ENCODE measurements around the gene RAB3B. TPM values are rescaled to one million over a fixed set of nuclear protein-coding genes. Genes with fewer than 3 reads are reported as not detected.
A peak's percentile ranks its signal among the peaks of the same experiment; 100 is the strongest.

RAB3B gene
- total and polyA plus RNA-seq, 9 of the 15 experiments (the other 6 are each of a cell fraction or from before 2014, with no cell fraction given): 0.07 to 0.47 (median 0.27) TPM

Small RNAs within 50 kb of the gene (small RNA-seq; reads per million reads assigned to genes)
- gene RN7SL290P (not detected), gene RNA5SP48 (1.2 reads per million, percentile 66 among the genes with 10 or more reads in this experiment)

Other genes with a start within 250 kb of the RAB3B start
- gene NRDC, start 112.0 kb downstream of the RAB3B start, total RNA-seq (2014; rRNA removed): 102 and 139 TPM in 2 replicates
- gene NRDC, start 112.0 kb downstream of the RAB3B start, total RNA-seq (2014; rRNA removed; fragmentation: Illumina TruSeq; extraction: Trizol): 201 and 216 TPM in 2 replicates
- gene NRDC, start 112.0 kb downstream of the RAB3B start, total RNA-seq (2015; rRNA removed; fragmentation: Illumina TruSeq; extraction: Trizol): 177 and 196 TPM in 2 replicates
- 255 and 270 TPM in 2 replicates for gene NRDC, start 112.0 kb downstream of the RAB3B start, total RNA-seq (2021)
- 371 and 375 TPM in 2 replicates for gene NRDC, start 112.0 kb downstream of the RAB3B start, polyA plus RNA-seq (2011; rRNA removed)
- 296 and 347 TPM in 2 replicates for gene NRDC, start 112.0 kb downstream of the RAB3B start, polyA plus RNA-seq (2014; fragmentation: Illumina TruSeq; extraction: Trizol)
- gene NRDC, start 112.0 kb downstream of the RAB3B start, polyA plus RNA-seq (2014; fragmentation: Nextera tagmentation; extraction: Ambion mirVana): 100 to 1,000 TPM; 135 to 149 TPM
- 222 and 261 TPM in 2 replicates for gene NRDC, start 112.0 kb downstream of the RAB3B start, polyA plus RNA-seq (2014; rRNA removed)
- 15.2 and 19.6 TPM in 2 replicates for gene KTI12, start 43.1 kb upstream of the RAB3B start, total RNA-seq (2014; rRNA removed)
- 11.3 and 11.7 TPM in 2 replicates for gene KTI12, start 43.1 kb upstream of the RAB3B start, total RNA-seq (2014; rRNA removed; fragmentation: Illumina TruSeq; extraction: Trizol)
- 10.7 and 10.9 TPM in 2 replicates for gene KTI12, start 43.1 kb upstream of the RAB3B start, total RNA-seq (2015; rRNA removed; fragmentation: Illumina TruSeq; extraction: Trizol)
- 22.8 and 25.9 TPM in 2 replicates for gene KTI12, start 43.1 kb upstream of the RAB3B start, total RNA-seq (2021)
- 12.0 and 12.7 TPM in 2 replicates for gene KTI12, start 43.1 kb upstream of the RAB3B start, polyA plus RNA-seq (2011; rRNA removed)
- gene KTI12, start 43.1 kb upstream of the RAB3B start, polyA plus RNA-seq (2014; fragmentation: Illumina TruSeq; extraction: Trizol): 10.9 and 11.6 TPM in 2 replicates
- 1 to 10 TPM; 3.1 to 4.8 TPM for gene KTI12, start 43.1 kb upstream of the RAB3B start, polyA plus RNA-seq (2014; fragmentation: Nextera tagmentation; extraction: Ambion mirVana)
- 21.1 and 23.6 TPM in 2 replicates for gene KTI12, start 43.1 kb upstream of the RAB3B start, polyA plus RNA-seq (2014; rRNA removed)
- gene TXNDC12, start 64.5 kb upstream of the RAB3B start, total RNA-seq (2014; rRNA removed): 33.4 and 47.6 TPM in 2 replicates
- gene TXNDC12, start 64.5 kb upstream of the RAB3B start, total RNA-seq (2014; rRNA removed; fragmentation: Illumina TruSeq; extraction: Trizol): 37.8 and 40.2 TPM in 2 replicates
- gene TXNDC12, start 64.5 kb upstream of the RAB3B start, total RNA-seq (2015; rRNA removed; fragmentation: Illumina TruSeq; extraction: Trizol): 29.7 and 34.6 TPM in 2 replicates
- gene TXNDC12, start 64.5 kb upstream of the RAB3B start, total RNA-seq (2021): 57.9 and 60.8 TPM in 2 replicates
- 45.9 and 53.1 TPM in 2 replicates for gene TXNDC12, start 64.5 kb upstream of the RAB3B start, polyA plus RNA-seq (2011; rRNA removed)
- gene TXNDC12, start 64.5 kb upstream of the RAB3B start, polyA plus RNA-seq (2014; fragmentation: Illumina TruSeq; extraction: Trizol): 31.7 and 32.1 TPM in 2 replicates
- gene TXNDC12, start 64.5 kb upstream of the RAB3B start, polyA plus RNA-seq (2014; fragmentation: Nextera tagmentation; extraction: Ambion mirVana): 10 to 100 TPM; 17.0 to 29.3 TPM
- 43.5 and 45.4 TPM in 2 replicates for gene TXNDC12, start 64.5 kb upstream of the RAB3B start, polyA plus RNA-seq (2014; rRNA removed)
- gene BTF3L4, start 65.6 kb upstream of the RAB3B start, total RNA-seq (2014; rRNA removed): 36.3 and 40.1 TPM in 2 replicates
- gene BTF3L4, start 65.6 kb upstream of the RAB3B start, total RNA-seq (2014; rRNA removed; fragmentation: Illumina TruSeq; extraction: Trizol): 102 and 114 TPM in 2 replicates
- 66.4 and 73.3 TPM in 2 replicates for gene BTF3L4, start 65.6 kb upstream of the RAB3B start, total RNA-seq (2015; rRNA removed; fragmentation: Illumina TruSeq; extraction: Trizol)
- 54.4 and 54.9 TPM in 2 replicates for gene BTF3L4, start 65.6 kb upstream of the RAB3B start, total RNA-seq (2021)
- 64.1 and 78.0 TPM in 2 replicates for gene BTF3L4, start 65.6 kb upstream of the RAB3B start, polyA plus RNA-seq (2011; rRNA removed)
- gene BTF3L4, start 65.6 kb upstream of the RAB3B start, polyA plus RNA-seq (2014; fragmentation: Illumina TruSeq; extraction: Trizol): 85.1 and 99.0 TPM in 2 replicates
- gene BTF3L4, start 65.6 kb upstream of the RAB3B start, polyA plus RNA-seq (2014; fragmentation: Nextera tagmentation; extraction: Ambion mirVana): 100 to 1,000 TPM in 1 of 2 experiments, 10 to 100 TPM in 1; 90.9 to 106 TPM
- 72.3 and 88.8 TPM in 2 replicates for gene BTF3L4, start 65.6 kb upstream of the RAB3B start, polyA plus RNA-seq (2014; rRNA removed)
- 8.9 and 9.4 TPM in 2 replicates for gene ZFYVE9, start 151.4 kb upstream of the RAB3B start, total RNA-seq (2014; rRNA removed)
- gene ZFYVE9, start 151.4 kb upstream of the RAB3B start, total RNA-seq (2014; rRNA removed; fragmentation: Illumina TruSeq; extraction: Trizol): 14.4 and 16.7 TPM in 2 replicates
- 11.9 and 13.2 TPM in 2 replicates for gene ZFYVE9, start 151.4 kb upstream of the RAB3B start, total RNA-seq (2015; rRNA removed; fragmentation: Illumina TruSeq; extraction: Trizol)
- gene ZFYVE9, start 151.4 kb upstream of the RAB3B start, total RNA-seq (2021): 9.0 and 10.2 TPM in 2 replicates
- gene ZFYVE9, start 151.4 kb upstream of the RAB3B start, polyA plus RNA-seq (2011; rRNA removed): 8.1 and 9.1 TPM in 2 replicates
- 8.1 and 8.4 TPM in 2 replicates for gene ZFYVE9, start 151.4 kb upstream of the RAB3B start, polyA plus RNA-seq (2014; fragmentation: Illumina TruSeq; extraction: Trizol)
- under 1 TPM; 0.52 to 0.84 TPM for gene ZFYVE9, start 151.4 kb upstream of the RAB3B start, polyA plus RNA-seq (2014; fragmentation: Nextera tagmentation; extraction: Ambion mirVana)
- gene ZFYVE9, start 151.4 kb upstream of the RAB3B start, polyA plus RNA-seq (2014; rRNA removed): 5.0 and 5.4 TPM in 2 replicates